ENCODE measurements around the gene KCNH5.
"Not testable (repeated sequence)": the region's sequence is repeated elsewhere in the genome, so short reads cannot be mapped to it uniquely, and the experiment has no call there.

KCNH5 gene

GRCh38 chr14:62886461-62886860 lies 158.8 kb downstream of the KCNH5 start:
- H3K4me1 ChIP-seq (ENCODE audit: insufficient read depth, low read length), result no peaks in the 10 kb centered on the region
- no peak overlapping the region for H3K9ac ChIP-seq (ENCODE audit: low read depth, low read length)
- no peaks in the 10 kb centered on the region for H3K9me3 ChIP-seq (ENCODE audit: control insufficient read depth, insufficient read depth, low read length)
- H3K36me3 ChIP-seq (ENCODE audit: insufficient read depth, low read length), result no peaks in the 10 kb centered on the region

GRCh38 chr14:62885451-62885850 lies 159.8 kb downstream of the KCNH5 start:
- Histone ChIP-seq H3K9ac (ENCODE audit: low read depth, low read length) (no peak overlapping the region), H3K9me3 (ENCODE audit: control insufficient read depth, insufficient read depth, low read length) (no peaks in the 10 kb centered on the region), H3K36me3 (ENCODE audit: insufficient read depth, low read length) (no peaks in the 10 kb centered on the region), H3K4me1 (ENCODE audit: insufficient read depth, low read length) (no peaks in the 10 kb centered on the region)

GRCh38 chr14:62882967-62883366 lies 162.3 kb downstream of the KCNH5 start:
- Histone ChIP-seq H3K4me1 (ENCODE audit: insufficient read depth, low read length) (no peaks in the 10 kb centered on the region), H3K9me3 (ENCODE audit: control insufficient read depth, insufficient read depth, low read length) (no peaks in the 10 kb centered on the region), H3K36me3 (ENCODE audit: insufficient read depth, low read length) (no peaks in the 10 kb centered on the region), H3K9ac (ENCODE audit: low read depth, low read length) (no peak overlapping the region)

GRCh38 chr14:62866376-62866775 lies 178.9 kb downstream of the KCNH5 start:
- no peaks in the 10 kb centered on the region for H3K9me3 ChIP-seq (ENCODE audit: control insufficient read depth, insufficient read depth, low read length)
- no peaks in the 10 kb centered on the region for H3K4me1 ChIP-seq (ENCODE audit: insufficient read depth, low read length)
- H3K36me3 ChIP-seq (ENCODE audit: insufficient read depth, low read length), result no peaks in the 10 kb centered on the region
- no peak overlapping the region for H3K9ac ChIP-seq (ENCODE audit: low read depth, low read length)

GRCh38 chr14:62864588-62864987 lies 180.7 kb downstream of the KCNH5 start:
- Histone ChIP-seq H3K36me3 (ENCODE audit: insufficient read depth, low read length) (no peaks in the 10 kb centered on the region), H3K9me3 (ENCODE audit: control insufficient read depth, insufficient read depth, low read length) (no peaks in the 10 kb centered on the region), H3K9ac (ENCODE audit: low read depth, low read length) (no peak overlapping the region), H3K4me1 (ENCODE audit: insufficient read depth, low read length) (no peaks in the 10 kb centered on the region)

GRCh38 chr14:62858011-62858410 lies 187.2 kb downstream of the KCNH5 start:
- H3K36me3 ChIP-seq (ENCODE audit: insufficient read depth, low read length); H3K9me3 ChIP-seq (ENCODE audit: control insufficient read depth, insufficient read depth, low read length); H3K9ac ChIP-seq (ENCODE audit: low read depth, low read length); H3K4me1 ChIP-seq (ENCODE audit: insufficient read depth, low read length): not testable (repeated sequence)

- H3K9ac ChIP-seq (ENCODE audit: low read depth, low read length), result no peak overlapping the region
- H3K9me3 ChIP-seq (ENCODE audit: control insufficient read depth, insufficient read depth, low read length), result no peaks in the 10 kb centered on the region
- no peaks in the 10 kb centered on the region for H3K4me1 ChIP-seq (ENCODE audit: insufficient read depth, low read length)
- no peaks in the 10 kb centered on the region for H3K36me3 ChIP-seq (ENCODE audit: insufficient read depth, low read length)
Observed at GRCh38 chr14:62854951-62855350, 190.3 kb downstream of the KCNH5 start.

- Histone ChIP-seq H3K9ac (ENCODE audit: low read depth, low read length) (no peak overlapping the region), H3K4me1 (ENCODE audit: insufficient read depth, low read length) (no peaks in the 10 kb centered on the region), H3K9me3 (ENCODE audit: control insufficient read depth, insufficient read depth, low read length) (no peaks in the 10 kb centered on the region), H3K36me3 (ENCODE audit: insufficient read depth, low read length) (no peaks in the 10 kb centered on the region)
Observed at GRCh38 chr14:62847168-62847567, 198.1 kb downstream of the KCNH5 start.

- Histone ChIP-seq H3K4me1 (ENCODE audit: insufficient read depth, low read length) (no peaks in the 10 kb centered on the region), H3K36me3 (ENCODE audit: insufficient read depth, low read length) (no peaks in the 10 kb centered on the region), H3K9me3 (ENCODE audit: control insufficient read depth, insufficient read depth, low read length) (no peaks in the 10 kb centered on the region), H3K9ac (ENCODE audit: low read depth, low read length) (no peak overlapping the region)
Observed at GRCh38 chr14:62844546-62844945, 200.7 kb downstream of the KCNH5 start.

GRCh38 chr14:62824086-62824485 lies 221.2 kb downstream of the KCNH5 start:
- H3K36me3 ChIP-seq (ENCODE audit: insufficient read depth, low read length), result no peaks in the 10 kb centered on the region
- H3K9me3 ChIP-seq (ENCODE audit: control insufficient read depth, insufficient read depth, low read length), result peaks cover 6% of the 10 kb centered on the region; the same call in 1 of the 2 replicates
- no peak overlapping the region for H3K9ac ChIP-seq (ENCODE audit: low read depth, low read length)
- no peaks in the 10 kb centered on the region for H3K4me1 ChIP-seq (ENCODE audit: insufficient read depth, low read length)

- H3K36me3 ChIP-seq (ENCODE audit: insufficient read depth, low read length), result no peaks in the 10 kb centered on the region
- H3K4me1 ChIP-seq (ENCODE audit: insufficient read depth, low read length), result no peaks in the 10 kb centered on the region
- no peak overlapping the region for H3K9ac ChIP-seq (ENCODE audit: low read depth, low read length)
- H3K9me3 ChIP-seq (ENCODE audit: control insufficient read depth, insufficient read depth, low read length), result no peaks in the 10 kb centered on the region
Observed at GRCh38 chr14:62819931-62820330, 225.3 kb downstream of the KCNH5 start.

GRCh38 chr14:62807636-62808035 lies 237.6 kb downstream of the KCNH5 start:
- Histone ChIP-seq H3K9ac (ENCODE audit: low read depth, low read length) (no peak overlapping the region), H3K9me3 (ENCODE audit: control insufficient read depth, insufficient read depth, low read length) (peaks cover 9% of the 10 kb centered on the region), H3K4me1 (ENCODE audit: insufficient read depth, low read length) (no peaks in the 10 kb centered on the region), H3K36me3 (ENCODE audit: insufficient read depth, low read length) (no peaks in the 10 kb centered on the region)

GRCh38 chr14:62800577-62800976 lies 244.7 kb downstream of the KCNH5 start:
- Histone ChIP-seq H3K36me3 (ENCODE audit: insufficient read depth, low read length) (no peaks in the 10 kb centered on the region), H3K9ac (ENCODE audit: low read depth, low read length) (no peak overlapping the region), H3K4me1 (ENCODE audit: insufficient read depth, low read length) (no peaks in the 10 kb centered on the region), H3K9me3 (ENCODE audit: control insufficient read depth, insufficient read depth, low read length) (no peaks in the 10 kb centered on the region)

- no peak overlapping the region for H3K9ac ChIP-seq (ENCODE audit: low read depth, low read length)
- H3K4me1 ChIP-seq (ENCODE audit: insufficient read depth, low read length), result no peaks in the 10 kb centered on the region
- peaks cover under 1% of the 10 kb centered on the region; the same call in 1 of the 2 replicates for H3K9me3 ChIP-seq (ENCODE audit: control insufficient read depth, insufficient read depth, low read length)
- H3K36me3 ChIP-seq (ENCODE audit: insufficient read depth, low read length), result no peaks in the 10 kb centered on the region
Observed at GRCh38 chr14:62796431-62796830, 248.8 kb downstream of the KCNH5 start.

GRCh38 chr14:62792578-62792977 lies 252.7 kb downstream of the KCNH5 start:
- no peak overlapping the region for H3K9ac ChIP-seq (ENCODE audit: low read depth, low read length)
- H3K9me3 ChIP-seq (ENCODE audit: control insufficient read depth, insufficient read depth, low read length), result peaks cover 2% of the 10 kb centered on the region; the same call in 1 of the 2 replicates
- no peaks in the 10 kb centered on the region for H3K4me1 ChIP-seq (ENCODE audit: insufficient read depth, low read length)
- H3K36me3 ChIP-seq (ENCODE audit: insufficient read depth, low read length), result no peaks in the 10 kb centered on the region

- H3K9ac ChIP-seq (ENCODE audit: low read depth, low read length); H3K9me3 ChIP-seq (ENCODE audit: control insufficient read depth, insufficient read depth, low read length); H3K36me3 ChIP-seq (ENCODE audit: insufficient read depth, low read length); H3K4me1 ChIP-seq (ENCODE audit: insufficient read depth, low read length): not testable (repeated sequence)
Observed at GRCh38 chr14:62781328-62781727, 263.9 kb downstream of the KCNH5 start.

Data from ES-I3 (cell line).